Hematopoietic multipotent progenitor cell (in vitro differentiated cells): Measurements from ENCODE around the gene TFAM. TPM values are rescaled to one million over a fixed set of nuclear protein-coding genes. Genes with fewer than 3 reads are reported as not detected.

ENCODE experiments used
- DNase-seq, 3 donors: peaks; one replicate each; pipeline ENCODE4 v3.0.0-alpha.2; 2011 to 2015; ENCODE audit warnings: low read depth in 2 of 3, low spot score in 2 of 3
- total RNA-seq: library from RNA; depleted of rRNA; stranded (reverse); fragments of >200 nt; gene quantifications from one replicate; pipeline ENCODE4 v1.2.3, GENCODE V29; 2012

The TFAM gene
- total RNA-seq, 1 donor = 30.2 TPM

GRCh38 chr10:58431903-58432302 lies 46.7 kb downstream of the TFAM start:
- DNase-seq = no peak

GRCh38 chr10:58433066-58433465 lies 47.9 kb downstream of the TFAM start:
- no peak for DNase-seq

DNA sequence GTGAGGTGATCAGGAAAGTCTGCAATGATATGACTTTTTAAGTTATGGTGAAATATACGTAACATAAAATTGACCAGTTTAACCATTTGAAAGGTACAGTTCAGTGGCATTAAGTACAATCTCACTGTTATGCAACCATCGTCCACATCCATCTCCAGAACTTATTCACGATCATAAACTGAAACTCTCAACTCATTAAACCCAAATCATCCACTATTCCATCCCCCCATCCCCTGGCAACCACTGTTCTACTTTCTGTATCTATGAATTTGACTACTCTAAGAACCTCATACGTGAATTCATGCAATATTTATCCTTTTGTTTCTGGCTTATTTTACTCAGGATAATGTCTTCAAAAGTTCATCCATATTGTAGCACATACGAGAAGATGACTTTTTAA lies 48.4 kb downstream of the TFAM start:
- no peak for DNase-seq

DNA sequence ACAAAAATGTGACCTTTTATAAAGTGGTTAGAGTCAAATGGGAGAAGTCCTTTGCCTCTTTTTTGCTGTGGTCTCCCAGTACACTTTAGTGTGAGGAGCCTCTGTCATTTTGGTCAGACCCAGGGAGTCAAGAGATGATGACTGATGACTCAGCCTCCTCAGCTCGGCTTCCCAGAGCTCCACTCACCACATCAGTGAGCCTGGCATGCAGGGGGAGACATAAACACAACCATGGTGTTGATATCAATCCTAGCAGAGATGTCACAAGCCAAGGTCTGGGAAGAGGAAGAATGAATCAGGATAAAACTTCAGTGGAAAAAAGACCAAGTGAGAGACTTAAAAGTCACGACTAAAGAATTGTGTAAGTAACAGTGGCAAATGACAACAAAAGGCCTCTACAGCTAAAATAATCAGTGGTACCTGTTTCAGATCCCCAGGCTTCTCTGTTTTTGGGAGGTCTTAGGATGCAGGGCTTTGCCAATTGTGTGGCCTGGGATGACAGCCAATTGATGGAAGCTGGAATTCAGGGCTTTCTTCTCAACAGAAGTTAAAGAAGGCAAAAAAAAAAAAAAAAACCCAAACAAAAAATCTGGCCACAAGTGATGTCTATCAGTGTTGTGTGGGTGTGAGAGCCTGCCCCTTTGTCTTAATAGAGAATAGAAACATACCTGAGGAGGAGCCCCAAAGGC lies 50.2 kb downstream of the TFAM start:
- DNase-seq = peak in 1 of 3 donors; percentile 13

GRCh38 chr10:58436071-58436470 lies 50.9 kb downstream of the TFAM start:
- DNase-seq = peak in 1 of 3 donors; percentile 20

DNA sequence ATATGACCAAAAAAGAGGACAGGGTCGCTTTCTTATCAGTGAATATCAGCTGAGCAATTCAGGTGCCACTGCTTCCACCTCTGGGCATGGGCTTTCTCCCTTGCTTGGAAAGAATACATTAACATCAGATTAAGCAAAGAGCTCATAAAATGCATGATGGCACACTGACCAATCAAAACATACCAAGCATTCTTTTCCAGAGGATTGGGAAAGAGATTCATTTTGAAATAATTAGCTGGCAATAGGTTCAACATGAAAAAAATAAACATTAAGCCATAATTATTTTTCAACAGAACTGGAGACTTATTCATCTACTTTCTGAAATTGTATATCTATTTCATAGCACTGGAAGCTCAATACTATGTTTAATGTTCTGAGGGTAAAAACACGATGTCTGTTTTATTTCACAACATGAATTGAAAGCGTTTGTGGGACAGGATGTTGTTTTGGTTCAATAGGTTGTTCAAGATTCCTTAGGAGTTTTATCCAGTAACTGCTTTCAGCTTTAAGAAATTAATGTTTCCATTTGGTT lies 53.2 kb downstream of the TFAM start:
- no peak for DNase-seq

GRCh38 chr10:58438986-58439385 lies 53.8 kb downstream of the TFAM start:
- DNase-seq = no peak

DNA sequence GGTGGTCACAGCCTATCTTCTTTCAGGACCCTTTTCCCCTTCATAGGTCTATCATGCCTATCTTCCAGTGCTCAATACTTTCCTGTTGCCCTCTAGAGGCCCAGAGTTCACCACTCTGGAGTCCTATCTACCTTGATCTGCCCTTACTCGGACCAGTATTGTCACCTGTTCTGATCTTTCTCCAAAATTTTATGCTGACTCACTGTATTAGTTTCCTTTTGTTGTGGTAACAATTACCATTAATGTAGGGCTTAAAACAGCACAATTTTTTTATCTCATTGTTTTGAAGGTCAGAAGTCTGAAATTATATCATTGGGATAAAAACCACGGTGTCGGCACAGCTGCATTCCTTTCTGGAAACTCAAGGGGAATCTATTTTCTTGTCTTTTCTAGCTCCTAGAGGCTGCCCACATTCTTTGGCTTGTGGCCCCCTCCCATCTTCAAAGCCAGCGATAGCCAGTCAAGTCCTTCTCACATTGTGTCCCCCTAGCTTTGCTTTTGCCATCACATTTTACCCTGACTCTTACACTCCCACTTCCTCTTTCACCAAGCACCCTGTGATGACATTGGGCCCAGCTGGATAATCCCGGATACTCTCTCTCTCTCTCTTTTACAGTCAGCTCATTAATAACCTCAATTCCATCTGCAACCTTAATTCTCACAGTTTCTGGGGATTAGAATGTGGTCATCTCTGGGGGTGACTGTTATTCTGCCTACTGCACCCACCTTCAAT lies 54.6 kb downstream of the TFAM start:
- no peak for DNase-seq

DNA sequence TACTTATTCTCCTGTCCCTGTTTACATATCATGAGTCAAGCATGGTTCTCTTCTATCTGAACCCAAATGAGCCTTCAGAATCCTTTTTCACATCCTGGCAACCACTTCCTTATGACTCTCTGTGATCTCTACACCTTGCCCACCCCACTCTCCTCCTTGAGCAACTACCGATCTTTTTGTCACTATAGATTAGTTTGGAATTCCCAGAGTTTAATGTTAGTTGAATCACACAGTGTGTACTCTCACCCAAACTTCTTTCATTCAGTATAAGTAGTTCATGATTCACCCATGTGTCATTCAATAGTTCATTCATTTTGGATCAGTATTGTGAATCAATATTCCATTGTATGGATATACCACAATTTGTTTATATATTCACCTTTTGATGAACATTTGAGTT lies 55.3 kb downstream of the TFAM start:
- DNase-seq = no peak

GRCh38 chr10:58444321-58444720 lies 59.1 kb downstream of the TFAM start:
- no peak for DNase-seq

GRCh38 chr10:58444876-58445275 lies 59.7 kb downstream of the TFAM start:
- no peak for DNase-seq

GRCh38 chr10:58448121-58448935 lies 63.1 kb downstream of the TFAM start:
- DNase-seq = no peak

Other genes starting within 250 kb of the TFAM start
- gene IPMK, start 117.5 kb upstream of the TFAM start, total RNA-seq = 3.2 TPM
- 4.0 TPM for gene CISD1, start 116.2 kb upstream of the TFAM start, total RNA-seq
- 12.7 TPM for gene UBE2D1, start 50.4 kb upstream of the TFAM start, total RNA-seq
- gene BICC1, start 127.5 kb downstream of the TFAM start, total RNA-seq = 1.3 TPM